HG03095 (cell line): ENCODE measurements around the gene ACTMAP.

ENCODE experiments used
- ATAC-seq: cut with Tn5 transposase; IDR thresholded peaks from one replicate; pipeline ENCODE4 v1.9.1; 2021; ENCODE audit warnings: moderate library complexity; ENCODE audit not compliant: unreplicated experiment

The ACTMAP gene

GRCh38 chr19:40721936-40722661 is 28.2 kb downstream of the ACTMAP start:
- no peak for ATAC-seq

DNA sequence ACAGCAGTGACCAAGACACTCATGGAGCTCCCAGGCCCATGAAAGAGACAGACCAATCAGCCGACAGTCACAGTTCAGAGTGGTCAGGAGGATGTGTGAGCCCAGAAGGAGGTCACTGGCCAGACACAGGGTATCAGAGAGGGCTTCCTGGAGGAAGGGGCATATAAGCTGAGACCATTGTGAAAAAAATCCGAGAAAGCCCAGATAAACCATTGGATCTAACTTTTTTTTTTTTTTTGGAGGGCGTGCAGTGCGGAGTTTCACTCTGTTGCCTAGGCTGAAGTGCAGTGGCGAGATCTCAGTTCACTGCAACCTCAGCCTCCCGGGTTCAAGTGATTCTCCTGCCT is 29.2 kb downstream of the ACTMAP start:
- no peak for ATAC-seq

- no peak for ATAC-seq
These were observed 30.8 kb downstream of the ACTMAP start for GRCh38 chr19:40719414-40719894.

- ATAC-seq: no peak
These were observed 31.4 kb downstream of the ACTMAP start for GRCh38 chr19:40718774-40719391.

- ATAC-seq: no peak
These were observed 32.1 kb downstream of the ACTMAP start for GRCh38 chr19:40717880-40718773.

DNA sequence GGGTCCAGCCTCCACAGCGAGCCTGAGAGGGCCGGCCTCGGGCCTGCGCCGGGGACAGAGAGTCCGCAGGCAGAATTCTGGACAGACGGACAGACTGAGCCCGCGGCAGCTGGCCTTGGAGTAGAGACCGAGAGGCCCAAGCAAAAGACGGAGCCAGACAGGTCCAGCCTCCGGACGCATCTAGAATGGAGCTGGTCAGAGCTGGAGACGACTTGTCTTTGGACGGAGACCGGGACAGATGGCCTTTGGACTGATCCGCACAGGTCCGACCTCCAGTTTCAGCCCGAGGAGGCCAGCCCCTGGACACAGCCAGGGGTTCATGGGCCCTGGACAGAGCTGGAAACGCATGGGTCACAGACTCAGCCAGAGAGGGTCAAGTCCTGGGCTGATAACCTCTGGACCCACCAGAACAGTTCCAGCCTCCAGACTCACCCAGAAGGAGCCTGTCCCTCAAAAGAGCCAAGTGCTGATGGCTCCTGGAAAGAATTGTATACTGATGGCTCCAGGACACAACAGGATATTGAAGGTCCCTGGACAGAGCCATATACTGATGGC is 32.9 kb downstream of the ACTMAP start:
- ATAC-seq: no peak

DNA sequence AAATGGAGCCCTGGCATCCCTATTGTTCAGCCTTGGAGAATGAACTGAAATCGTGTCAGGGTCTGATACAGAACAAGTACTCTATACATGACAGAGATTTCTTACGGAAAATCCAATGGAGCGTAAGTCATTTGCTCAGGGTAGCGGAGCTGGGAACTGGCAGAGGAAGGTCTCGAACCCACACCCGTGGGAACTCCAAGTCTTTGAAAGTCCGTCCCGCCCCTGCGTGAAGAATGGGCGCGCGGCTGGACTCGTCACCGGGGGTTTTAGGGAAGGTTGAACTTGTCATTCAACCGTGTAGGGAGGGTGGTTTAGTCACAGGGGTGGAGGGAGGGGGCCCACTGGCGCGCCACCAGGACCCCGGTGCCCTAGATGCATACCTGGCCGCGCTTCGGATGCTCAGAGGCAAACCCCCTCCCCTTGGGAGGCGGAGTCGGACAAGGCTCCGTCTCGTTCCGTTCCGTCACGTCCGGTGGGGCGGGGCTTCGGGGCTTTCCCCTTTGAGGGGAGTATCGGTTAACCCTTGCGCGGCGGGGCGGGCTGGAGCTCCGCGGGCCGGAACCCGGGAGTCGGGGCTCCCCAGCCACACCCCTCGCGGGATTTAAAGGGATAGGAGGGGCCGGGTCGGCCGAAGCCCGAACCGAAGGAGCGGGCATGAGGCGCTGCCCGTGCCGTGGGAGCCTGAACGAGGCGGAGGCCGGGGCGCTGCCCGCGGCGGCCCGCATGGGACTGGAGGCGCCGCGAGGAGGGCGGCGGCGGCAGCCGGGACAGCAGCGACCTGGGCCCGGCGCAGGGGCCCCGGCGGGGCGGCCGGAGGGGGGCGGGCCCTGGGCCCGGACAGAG is 33.6 kb downstream of the ACTMAP start, which contains the start of the genes COQ8B and ITPKC:
TSS of gene COQ8B (minus strand) at position 405 of the 843 bp plus-strand sequence. CDS start 2,254 bp downstream, outside the sequence.
TSS of gene ITPKC (plus strand) at position 631 of the 843 bp plus-strand sequence. CDS start at position 655, 24 bp downstream.
- peak; percentile 56 for ATAC-seq

DNA sequence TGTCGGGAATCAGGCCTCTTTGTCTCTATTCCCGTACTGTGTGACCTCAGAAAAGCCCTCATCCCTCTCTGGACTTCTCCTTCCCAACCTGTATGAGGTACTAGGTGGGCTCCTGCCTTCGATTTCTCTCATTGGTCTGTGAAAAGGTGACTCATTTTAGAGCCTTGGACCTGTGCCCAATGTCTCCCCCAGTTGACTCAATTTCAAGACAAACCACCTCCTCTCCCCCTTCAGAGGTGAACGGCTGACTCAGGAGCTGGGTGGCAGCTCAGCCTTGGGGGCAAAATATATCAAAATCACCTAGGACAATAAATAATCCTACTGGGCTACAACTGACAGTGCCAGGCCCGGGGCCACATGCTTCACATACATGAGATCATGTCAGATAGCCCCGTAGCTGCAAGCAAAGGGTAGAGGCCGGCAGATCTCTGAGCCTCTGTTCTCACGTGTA is 34.2 kb downstream of the ACTMAP start:
- no peak for ATAC-seq

DNA sequence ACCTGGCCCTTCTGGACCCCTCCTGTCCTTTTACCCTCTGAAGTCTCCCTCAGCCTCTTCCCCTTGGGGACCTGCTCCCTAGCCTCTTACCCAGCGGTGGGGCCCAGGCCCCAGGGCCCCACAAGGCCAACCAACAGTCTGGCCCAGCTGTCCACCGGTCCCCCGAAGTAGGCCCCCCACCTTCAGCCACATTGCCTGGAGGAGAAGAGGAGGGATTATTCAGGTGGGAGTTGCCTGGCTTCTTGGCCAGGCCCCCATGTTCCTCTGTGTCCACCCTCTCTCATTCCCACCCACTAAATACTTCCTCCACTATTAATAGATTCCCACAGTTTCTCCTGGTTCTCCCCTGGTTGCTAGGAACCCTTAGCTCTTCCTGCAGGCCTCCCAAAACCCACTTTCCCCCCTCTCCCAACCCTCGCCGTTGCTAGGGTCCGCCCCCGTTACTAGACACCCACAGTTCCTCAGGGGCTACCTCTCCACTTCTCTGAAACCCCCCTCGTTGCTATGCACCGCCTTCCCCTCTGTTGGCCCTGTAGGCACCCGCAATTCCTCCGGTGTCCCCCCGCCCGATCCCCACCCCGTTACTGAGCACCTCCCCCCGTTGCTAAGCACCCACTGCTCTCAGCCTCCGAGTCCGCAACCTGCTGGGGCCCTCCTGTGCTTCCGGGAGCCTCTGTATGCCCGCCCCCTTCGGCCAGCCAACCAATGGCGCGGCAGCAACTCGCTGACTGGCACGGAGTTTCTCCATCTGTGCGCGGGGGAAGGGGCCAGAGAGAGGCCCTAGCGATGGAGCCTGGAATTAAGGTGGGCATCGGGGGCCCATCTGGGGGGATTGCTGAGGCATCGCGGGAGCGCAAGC is 35.6 kb downstream of the ACTMAP start:
- ATAC-seq: peak; percentile 57

DNA sequence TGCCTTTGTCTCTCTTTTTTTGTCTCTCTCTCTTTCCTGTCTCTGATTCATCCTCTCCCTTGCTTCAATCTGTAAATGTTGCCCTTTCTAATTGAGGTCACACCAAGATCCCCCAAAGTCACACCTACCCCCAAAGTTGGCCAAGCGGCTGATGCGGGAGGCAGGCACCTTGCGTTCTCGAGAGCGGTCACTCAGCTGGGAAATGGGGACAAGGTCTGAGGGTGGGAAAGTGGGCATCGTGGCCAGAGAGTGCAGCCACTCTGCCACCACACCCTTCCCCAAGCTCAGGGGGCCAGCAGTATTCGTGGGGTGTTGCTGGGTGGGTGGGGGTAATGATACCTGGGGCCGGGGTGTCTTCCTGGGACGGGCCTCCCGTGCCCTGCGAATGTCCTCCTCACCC is 36.3 kb downstream of the ACTMAP start:
- no peak for ATAC-seq

DNA sequence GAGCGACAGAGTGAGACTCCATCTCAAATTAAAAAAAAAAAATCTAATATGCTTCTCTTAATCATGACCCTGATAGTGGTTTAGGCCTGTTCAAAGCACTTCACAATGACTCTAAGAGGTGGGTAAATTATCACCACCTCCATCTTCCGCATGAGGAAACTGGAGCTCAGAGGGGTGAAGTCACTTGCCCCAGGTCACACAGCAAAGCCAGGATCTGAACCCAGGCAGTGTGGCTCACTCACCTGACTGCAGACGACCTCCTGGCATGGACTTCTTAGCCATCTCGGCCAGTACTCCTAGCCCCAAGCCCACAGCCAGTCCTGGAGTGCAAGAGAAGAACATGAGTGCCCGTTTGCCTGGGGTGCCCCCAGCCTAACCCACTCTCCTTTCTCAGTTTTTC is 40.5 kb downstream of the ACTMAP start:
- ATAC-seq: no peak

- no peak for ATAC-seq
These were observed 42.7 kb downstream of the ACTMAP start for GRCh38 chr19:40707615-40708014.

DNA sequence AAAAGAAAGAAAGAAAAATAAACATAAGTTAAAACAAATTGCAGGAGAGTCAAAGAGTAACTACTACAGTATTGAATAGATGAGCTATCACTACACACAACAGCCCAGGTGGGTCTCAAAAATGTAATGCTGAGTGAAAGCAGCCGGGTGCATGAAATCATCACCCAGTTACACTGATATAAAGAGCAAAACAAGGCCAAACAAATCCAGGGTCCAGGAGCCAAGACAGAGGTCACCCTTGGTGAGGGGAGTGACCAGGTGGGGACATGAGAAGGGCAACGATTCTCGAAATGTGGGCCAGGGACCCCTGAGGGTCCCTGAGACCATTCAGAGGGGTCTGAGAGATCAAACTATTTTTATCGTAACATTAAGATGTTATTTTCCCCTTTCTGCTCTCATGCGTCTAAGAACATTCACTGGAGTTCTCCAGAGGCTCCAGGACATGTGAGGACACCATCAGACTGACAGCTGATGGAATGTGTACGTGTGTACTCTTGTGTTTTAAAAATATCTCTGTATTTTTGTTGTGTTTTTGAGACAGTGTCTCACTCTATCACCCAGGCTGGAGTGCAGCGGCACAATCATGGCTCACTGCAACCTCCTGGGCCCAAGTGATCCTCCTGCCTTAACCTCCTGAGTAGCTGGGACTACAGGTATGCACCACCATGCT is 44.2 kb downstream of the ACTMAP start:
- ATAC-seq: no peak

- ATAC-seq: no peak
These were observed 45.0 kb downstream of the ACTMAP start for GRCh38 chr19:40705362-40705651.

DNA sequence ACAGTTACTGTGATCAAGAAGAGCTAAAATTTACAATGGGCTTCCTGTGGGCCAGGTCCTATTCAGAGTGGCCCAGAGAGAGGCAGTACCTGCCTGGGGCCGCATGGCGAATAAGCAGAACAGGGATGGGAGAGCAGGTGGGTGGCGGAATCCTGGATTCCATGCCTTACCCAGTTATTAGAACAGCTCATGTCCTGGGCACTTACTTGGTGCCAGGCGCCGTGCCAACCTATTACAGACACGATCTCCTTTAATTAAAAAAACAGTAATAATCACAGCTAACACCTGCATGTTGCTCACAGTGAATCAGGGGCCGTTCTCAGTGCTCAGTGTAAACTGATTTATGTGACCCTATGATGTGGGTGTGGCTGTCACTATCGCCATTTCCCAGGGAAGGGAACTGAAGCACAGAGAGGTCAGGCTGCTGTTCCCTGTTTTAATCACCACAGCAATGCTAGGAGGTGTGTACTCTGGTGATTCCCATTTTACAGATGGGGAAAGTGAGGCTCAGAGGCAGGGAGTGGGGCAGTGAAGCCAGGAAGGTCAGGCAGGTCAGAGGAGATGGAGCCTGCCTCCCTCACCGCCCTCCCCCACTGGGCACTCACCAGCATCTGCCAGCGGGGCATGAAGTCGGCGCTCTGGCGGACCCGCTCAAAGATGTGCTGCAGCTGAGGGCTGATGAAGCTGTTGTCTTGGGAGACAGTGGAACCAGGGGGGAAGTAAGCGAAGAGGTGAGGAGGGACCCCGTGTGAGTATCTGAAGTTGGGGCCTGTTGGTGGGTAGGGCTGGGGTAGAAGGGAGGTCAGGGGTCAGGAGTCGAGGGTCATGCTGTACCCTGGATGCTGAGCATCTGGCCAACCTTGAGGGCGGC is 45.6 kb downstream of the ACTMAP start:
- no peak for ATAC-seq

GRCh38 chr19:40703029-40703755 is 47.1 kb downstream of the ACTMAP start:
- ATAC-seq: no peak

DNA sequence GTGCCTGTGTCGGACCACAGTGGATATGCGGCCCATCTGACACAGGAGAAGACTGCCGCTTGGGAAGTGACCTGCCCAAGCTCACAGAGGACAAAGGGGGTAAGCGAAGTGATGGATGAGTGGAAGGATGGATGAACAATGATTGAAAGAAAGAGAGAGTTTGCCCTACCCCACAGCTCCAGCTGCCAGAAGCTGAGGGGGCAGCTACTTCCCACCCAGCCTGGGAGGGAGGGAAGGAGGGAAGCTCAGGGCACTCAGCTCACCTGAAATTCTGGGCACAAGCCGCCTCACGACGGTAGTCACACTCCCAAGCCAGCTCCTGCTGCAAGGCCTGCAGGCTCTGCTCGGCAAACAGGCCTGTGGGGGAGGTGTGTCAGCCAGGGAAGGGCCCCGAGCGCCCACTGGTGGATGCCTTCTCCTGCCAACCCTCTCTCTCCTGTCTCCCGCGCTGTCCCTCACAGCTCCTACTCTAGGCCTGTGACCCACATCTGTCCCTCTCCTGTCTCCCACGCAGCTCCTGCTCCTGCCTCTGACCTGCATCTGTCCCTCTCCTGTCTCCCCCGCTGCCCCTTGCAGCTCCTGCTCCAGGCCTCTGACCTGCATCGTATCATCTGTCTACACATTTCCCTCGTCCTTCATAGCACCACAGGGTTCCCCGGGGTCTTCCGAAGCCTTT is 47.8 kb downstream of the ACTMAP start:
- ATAC-seq: no peak
